ENCODE measurements around the gene CRYBG2. TPM values are rescaled to one million over a fixed set of nuclear protein-coding genes. Genes with fewer than 3 reads are reported as not detected.
"Not testable (repeated sequence)": the region's sequence is repeated elsewhere in the genome, so short reads cannot be mapped to it uniquely, and the experiment has no call there.

CRYBG2 gene, protein sequence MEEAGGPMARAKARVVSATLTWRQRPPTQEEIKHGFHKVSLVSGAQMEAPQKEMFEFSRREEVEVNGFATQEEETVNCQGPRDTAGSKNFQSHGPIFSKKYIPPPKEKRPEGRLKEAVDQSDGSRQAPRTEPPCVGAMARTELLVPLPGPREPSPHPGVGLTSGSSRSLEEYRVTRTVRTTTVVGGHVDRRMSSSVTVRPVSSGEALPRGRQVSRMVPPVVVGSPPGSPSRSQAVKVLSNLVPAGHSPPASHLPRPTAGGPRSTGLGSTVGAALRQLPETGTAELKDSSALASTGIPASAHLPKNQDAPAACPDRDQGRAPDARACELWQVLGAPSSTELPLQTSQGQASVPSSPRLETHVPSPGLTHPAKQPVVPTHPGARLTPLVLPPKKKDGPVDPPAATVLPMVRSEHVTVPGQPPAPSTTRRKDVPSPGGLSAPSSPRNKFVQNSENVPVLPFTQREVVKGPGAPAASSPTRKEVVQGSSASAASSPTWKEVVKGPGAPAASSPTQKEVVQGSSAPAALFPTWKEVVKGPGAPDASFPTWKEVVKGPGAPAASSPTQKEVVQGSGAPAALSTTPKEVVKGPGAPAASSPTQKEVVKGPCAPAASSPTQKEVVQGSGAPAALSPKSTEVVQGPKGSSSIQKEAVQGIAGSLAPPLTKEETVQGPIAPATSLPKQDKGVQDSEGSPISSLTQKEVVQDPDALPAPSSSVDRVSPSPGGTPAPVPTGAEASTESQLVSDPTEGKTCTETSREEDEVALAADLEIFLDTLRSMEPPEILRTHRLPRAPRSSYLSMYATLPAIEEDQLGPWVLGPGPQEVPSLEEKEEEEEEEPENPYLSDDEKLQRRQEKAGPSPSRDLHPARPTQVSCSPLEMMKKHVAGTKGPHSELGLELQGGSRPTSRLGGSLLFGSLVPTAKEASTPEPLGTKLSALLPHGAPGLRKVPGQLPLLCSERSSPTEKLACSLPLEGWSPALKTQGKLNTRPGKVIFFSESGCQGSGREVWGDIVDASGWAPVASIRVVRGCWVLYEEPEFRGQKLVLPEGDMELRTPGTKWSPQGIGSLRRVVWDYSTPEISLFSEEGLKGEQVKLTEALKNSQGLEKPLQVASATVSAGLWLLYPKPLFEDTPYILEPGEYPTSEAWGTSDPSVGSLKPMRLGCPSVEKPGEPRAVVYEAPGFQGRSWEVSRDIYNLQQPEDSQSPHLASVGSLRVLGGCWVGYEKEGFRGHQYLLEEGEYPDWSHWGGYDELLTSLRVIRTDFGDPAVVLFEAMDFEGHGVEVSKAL (N-terminal part only)
- 13.7 TPM for total RNA-seq

DNA sequence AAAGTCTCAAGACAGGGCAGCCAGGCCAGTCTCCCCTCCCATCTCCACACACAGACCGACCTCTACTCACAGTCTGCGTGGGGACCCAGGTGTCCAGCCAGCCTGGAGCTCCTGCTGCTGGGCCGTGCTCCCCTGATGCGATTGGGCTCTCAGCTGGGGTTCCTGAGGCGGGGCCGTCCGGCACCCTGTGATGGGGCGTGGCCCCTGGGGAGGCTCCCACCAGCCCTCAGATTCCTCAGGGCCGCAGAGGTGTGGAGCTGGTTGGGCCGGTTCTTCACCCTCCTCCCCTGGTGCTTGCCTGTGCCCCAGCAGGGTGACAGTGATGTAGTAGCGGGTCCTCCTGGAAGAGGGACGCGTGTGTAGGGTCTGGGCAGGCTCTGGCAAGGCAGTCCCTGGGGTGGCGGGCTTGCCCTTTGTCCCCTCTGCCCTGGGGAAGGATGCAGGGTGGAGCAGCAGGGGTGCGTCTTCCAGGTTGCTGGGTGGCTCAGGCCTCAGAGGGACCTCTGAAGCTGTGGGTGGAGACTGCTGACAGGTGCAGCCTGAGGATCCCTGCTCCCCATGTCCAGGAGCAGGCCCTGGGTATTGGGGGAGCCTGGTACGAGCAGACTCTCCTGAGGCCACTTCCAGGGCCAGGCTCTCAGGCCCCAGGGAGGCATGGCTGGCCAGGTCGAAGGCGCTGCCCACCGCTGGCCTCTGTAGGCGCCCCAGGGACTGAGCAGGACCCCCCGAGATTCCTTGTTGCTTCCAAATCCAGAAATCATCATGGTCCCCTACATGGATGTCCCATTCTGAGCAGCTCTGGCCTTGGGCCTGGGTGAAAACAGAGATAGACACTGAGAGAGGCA is at the start of gene CRYBG2:
Gene CRYBG2 (minus strand): TSS at position 155 of the 845 bp plus-strand sequence. CDS start 7,473 bp downstream, outside the sequence.
- peak; percentile 54 for DNase-seq

DNA sequence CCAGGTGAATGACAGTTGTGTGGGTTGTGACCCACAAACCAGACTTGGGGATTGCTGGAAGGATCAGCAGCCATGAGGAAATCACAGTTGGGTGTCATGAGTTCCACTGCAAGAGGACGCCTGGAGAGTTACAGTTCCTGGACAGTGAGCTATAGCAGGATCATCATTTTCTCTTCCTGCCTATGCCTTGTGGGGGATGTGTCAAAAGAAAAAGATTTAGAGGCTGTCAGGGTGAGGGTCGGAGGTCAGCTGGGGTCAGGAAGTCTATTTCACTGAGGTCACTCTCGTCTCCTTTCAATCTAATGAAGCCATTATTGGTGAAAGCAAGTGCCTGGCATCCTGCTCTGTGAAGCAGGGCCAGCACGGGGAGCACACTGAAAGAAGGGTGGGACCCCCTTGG is 49.7 kb upstream of the CRYBG2 start:
- DNase-seq, result no peak

DNA sequence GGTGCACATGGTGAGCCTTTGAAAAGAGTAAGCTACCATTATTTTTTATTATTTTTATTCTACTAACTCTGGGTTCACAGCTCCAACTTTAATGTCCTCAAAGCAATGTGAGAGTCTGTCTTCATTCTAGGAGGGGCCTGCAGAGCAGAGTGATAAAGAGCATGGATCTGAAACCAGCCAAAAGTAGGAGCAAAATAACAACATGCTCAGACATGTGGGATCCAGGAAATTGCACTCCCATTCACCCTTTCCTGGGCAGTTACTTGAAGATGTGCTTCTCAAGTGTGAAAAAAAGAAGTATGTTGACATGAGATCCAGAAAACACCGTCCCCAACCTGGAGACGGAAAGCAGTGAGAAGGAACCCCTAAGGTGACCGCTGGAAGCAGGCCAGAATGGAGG is 48.0 kb upstream of the CRYBG2 start:
- DNase-seq, result no peak

DNA sequence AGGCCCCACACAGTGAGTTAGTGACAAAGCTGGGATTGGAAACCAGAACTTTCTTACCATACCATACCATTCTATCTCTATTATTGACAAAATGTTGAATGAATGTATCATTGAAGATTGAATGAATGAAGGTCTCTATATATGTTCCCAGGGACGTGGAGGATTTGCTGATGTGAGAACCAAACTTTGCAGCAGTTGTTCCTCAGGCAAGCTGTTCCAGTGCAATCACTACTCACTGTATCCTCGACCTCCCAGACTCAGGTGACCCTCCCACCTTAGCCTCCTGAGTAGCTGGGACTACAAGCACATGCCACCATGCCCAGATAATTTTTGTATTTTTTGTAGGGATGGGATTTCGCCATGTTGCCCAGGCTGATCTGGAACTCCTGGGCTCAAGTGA is 45.1 kb upstream of the CRYBG2 start:
- no peak for DNase-seq

DNA sequence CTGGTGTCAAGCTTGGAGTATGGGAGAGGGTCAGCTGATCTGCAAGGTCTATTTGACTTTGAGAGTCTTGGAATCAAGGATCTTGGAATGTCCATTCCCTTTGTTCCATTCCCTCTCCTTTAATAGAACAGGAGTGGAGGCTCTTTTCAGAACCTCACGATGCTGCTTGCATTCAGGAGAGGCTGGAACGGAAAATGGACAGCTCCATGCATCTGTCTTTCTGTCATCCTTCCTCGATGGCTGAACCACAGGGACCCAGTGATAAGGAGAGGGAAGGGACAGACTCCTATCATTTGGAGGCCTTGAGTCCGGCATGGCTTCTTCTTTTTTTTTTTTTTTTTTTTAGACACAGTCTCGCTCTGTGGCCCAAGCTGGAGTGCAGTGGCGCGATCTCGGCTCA is 41.8 kb upstream of the CRYBG2 start:
- DNase-seq, result no peak

DNA sequence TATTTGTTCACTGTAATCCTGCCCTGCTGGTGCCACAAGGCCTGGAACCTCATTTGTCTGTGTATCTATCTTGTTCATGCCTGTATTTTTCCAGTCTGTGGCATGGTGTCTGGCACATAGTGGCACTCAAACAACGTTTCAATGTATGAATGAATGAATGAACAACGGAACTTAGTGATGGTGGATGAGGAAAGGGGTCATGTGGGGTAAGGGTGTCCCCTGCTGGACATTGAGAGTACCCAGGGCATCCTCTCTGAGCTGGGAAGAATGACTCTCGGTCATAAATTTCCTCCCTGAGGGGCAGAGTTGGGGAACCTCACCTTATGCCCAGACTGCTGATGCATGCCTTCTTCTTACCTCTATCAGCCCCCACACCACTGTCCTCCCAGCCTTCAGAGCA is 37.5 kb upstream of the CRYBG2 start:
- no peak for DNase-seq

DNA sequence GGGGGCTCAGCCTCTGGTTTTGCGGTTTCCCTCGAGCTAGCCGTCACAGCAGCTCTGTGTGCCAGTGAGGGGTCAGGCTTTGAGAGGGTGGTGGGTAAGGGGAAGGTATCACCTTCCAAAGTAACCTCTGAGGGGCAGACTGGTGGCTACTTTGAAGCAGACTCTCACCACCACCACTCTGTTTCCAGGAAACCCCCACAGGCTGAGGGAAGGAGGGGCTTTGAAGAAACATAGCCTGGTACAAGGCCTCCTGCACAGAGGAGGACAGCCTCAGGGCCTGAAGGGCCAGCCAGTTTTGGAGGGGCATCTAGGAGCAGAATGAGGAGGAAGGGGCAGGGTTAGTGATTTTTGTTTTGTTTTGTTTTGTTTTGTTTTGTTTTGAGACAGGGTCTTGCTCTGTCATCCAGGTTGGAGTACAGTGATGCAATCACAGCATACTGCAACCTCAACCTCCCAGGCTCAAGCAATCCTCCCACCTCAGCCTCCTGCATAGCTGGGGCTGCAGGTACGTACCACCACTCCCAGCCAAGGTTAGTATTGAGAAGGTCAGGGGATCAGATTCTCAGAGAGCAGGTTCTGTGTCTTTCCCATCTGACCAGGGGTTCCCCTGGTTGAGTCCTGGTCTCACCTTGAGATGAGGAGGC is 35.8 kb upstream of the CRYBG2 start:
- DNase-seq, result no peak

DNA sequence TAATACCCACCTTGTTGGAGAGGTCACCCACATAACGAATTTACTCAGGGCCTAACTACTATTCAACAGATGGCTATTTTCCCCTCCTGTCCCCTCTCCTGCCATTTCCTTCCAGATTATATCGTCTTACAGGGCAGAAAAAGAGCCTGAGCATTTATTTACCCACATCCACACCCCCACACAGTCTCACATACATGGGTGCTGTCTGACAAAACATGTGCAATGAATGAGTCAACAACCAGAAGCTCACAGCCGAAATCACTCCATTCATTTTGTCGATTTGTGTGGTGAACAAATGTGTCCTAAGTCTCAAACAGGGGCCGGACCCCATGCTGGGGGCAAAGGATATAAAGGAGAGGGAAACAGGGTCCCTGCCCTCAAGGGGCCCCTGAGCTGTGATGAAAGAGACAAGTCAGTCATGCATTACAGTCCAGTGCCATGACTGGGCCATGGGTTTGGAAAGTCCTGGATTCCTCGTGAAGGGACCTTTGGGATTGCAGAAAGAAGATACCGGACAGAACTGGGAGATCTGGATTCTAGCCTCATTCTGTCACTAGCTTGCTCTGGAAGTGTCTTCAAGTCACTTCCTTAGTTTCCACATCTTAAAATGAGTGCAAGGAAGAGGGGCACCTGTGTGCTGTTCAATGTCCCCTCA is 35.0 kb upstream of the CRYBG2 start:
- no peak for DNase-seq

DNA sequence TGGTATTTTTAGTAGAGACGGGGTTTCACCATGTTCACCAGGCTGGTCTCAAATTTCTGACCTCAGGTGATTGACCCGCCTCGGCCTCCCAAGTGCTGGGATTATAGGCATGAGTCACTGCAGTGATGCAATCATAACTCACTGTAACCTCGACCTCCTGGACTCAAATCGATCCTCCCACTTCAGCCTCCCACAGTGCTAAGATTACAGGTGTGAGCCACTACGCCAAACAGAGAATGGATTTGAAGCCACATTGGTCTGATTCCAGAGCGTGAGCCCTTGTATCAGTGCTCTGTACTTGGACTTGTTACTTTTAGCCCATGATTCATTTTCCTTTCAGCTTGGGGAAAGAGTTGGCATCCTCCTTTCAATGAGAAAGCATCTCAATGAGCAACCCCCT is 33.5 kb upstream of the CRYBG2 start:
- no peak for DNase-seq

DNA sequence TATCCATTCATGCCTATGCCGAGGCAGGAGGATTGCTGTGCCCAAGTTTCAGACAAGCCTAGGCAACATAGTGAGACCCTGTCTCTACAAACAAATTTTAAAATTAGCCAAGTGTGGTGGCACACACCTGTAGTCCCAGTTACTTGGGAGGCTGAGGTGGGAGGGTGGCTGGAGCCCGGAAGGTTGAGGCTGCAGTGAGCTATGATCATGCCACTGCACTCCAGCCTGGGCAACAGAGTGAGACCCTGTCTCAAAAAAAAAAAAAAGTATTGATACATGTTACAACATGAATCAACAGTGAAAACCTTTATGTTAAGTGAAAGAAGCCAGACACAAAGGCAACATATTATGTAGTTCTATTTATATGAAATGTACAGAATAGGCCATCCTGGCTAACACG is 31.1 kb upstream of the CRYBG2 start:
- DNase-seq, result not testable (repeated sequence)

DNA sequence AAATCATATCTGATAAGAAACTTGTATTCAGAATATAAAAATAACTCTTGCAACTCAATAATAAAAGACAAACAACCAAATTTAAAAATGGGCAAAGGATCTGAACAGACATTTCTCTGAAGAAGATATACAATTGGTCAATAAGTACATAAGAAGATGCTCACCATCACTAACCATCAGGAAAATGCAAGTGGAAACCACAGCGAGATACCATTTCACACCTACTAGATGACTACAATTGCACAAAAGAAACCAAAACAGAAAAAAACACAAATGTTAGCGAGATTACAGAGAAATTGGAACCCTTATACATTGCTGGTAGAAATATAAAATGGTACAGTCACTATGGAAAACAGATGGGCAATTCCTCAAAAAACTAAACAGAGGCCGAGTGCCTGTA is 30.1 kb upstream of the CRYBG2 start:
- no peak for DNase-seq

DNA sequence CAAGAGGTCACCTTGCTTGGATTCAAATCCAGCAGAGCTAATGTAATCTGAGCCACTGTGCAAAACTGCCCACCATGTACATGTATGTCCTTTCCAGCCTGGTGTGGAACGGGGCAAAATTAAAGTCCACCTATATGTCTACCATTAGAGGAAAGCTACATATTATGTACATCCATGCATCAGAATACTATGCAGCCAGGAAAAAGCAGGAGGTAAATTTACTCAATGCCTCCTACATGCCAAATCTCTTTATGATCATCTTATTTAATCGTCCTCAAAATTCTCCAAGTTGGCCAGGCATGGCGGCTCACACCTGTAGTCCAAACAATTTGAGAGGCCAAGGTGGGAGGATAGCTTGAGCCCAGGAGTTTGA is 24.9 kb upstream of the CRYBG2 start:
- DNase-seq, result no peak

DNA sequence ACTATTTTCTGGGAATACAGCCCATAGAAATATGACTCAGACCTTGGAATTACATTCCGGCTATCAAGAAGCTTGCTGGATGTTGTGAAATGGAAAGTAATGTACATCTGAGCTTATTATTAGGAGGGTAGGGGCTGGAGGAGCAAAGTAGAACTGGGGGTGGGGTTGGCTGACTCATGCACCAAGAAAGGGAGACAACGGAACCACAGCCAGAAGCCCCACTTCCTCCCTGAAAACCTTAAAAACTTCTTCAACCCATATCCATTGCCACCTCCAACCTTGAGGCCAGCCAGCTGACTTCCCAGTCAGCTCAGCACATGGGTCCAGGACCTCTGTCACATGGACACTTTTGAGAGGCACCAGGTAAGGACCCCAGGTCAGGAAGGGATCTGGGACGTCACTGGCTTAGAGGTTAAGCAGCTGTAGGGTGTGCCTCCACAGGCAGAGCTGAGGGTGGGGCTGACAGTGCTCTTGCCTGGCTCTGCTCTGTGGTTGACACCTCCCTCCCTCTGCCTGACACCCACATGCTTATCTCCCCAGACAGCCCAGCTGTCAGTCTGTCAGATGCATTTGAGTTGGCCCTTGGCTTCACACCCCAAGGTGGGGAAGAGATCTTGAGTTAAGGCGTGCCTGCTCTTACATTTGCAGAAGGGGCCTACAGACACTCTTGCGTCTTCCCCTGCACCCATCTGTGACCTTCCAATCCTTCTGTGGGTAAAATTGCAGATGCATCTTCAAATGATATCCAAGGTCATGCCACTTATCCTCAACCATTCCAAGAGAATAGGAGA is 24.4 kb upstream of the CRYBG2 start:
- DNase-seq, result peak; percentile 12

DNA sequence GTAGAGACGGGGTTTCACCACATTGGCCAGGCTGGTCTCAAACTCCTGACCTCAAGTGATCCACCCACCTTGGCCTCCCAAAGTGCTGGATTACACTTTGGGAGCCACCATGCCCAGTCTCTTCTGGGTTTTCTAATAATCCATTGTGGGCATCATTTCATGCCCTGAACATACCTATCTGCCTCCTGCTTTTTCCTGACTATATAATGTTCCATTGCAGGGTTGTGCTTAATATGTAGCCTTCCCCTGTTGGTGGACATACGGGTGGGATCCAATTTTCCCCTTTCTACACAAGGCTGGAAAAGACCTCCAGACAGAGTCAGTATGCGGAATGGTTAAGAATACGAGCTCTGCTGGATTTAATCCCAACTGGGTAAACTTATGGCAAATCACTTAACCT is 22.1 kb upstream of the CRYBG2 start:
- no peak for DNase-seq

DNA sequence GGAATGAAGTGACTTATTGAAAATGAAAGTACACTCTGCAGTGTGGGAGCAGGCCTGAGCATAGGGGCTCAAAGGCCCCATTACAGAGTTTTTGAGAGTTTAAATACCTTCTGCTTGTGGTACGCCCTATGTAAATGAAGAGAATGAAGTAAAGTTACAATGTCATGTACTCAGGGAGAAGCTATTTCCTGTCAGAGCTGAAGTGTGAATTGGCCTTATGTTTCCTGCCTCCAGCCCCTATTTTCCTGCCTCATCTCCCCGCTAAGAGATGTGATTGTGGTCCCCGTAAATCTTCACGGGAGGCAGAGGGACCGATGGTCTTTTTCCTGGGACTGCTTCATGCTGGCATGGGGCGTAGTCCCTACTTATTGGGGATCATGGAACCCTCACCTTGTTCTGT is 21.2 kb upstream of the CRYBG2 start:
- DNase-seq, result no peak

DNA sequence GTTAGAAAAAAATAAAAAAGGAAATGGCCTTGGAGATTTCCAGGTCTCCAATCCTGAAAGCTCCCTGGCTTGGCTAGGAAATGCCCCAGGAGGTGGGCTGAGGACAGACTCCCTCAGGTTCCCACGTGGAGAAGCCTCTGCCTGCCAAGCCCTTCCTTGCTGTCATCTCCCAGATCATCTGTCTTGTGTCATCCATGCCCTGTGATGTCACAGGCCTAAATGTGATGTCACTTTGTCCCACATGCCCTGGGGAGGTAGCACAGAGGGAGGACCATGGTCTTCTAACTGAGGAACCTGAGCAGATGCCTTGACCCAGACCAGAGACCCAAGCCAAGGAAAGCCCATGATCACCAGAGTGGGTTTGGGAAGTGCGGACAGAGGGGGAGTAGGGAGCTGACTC is 20.4 kb upstream of the CRYBG2 start:
- not testable (repeated sequence) for DNase-seq

DNA sequence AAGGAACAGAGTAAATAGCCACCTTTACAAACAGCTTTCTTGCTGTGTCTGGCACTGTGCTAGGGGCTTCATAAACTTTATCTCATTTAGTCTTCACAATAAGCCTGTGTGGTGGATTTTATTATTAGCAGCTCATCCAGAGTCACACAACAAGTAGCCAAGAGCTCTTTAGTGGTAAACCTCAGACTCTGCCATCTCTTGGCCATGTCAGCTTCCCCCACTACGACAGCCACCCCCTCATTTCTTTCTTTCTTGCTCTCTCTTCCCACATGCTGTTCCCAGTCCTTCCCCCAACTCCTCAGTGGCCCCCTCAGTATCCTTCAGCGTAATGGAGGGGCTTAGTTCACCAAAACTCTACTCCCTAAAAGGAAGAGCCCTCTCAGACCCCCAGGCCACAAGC is 19.9 kb upstream of the CRYBG2 start:
- DNase-seq, result no peak

DNA sequence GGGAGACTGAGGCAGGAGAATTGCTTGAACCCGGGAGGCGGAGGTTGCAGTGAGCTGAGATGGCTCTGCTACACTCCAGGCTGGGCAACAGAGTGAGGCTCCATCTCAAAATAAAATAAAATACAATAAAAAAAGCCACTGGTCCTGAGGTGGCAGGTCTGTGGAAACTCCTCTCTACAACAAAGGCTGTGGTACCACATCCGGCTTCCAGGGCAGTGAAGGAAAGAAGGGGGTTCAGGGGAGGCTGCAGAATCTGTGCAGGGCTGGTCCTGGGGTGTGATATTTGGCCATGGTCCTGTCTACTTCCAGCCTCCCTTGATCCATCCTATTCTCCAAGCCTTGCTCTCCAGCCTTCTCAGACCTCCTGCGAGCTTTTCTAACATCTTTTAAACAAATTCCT is 19.4 kb upstream of the CRYBG2 start:
- no peak for DNase-seq

DNA sequence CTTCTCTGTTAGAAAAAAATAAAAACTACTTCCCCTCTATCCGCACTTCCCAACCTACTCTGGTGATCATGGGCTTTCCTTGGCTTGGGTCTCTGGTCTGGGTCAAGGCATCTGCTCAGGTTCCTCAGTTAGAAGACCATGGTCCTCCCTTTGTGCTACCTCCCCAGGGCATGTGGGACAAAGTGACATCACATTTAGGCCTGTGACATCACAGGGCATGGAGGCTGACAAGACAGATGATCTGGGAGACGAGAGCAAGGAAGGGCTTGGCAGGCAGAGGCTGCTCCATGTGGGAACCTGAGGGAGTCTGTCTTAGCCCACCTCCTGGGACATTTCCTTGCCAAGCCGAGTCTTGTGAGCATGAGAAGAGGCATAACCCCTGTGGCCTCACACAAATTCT is 18.7 kb upstream of the CRYBG2 start, which contains the start of gene ZNF683:
Gene ZNF683 (minus strand): TSS at position 140 of the 400 bp plus-strand sequence. CDS start 4,179 bp downstream, outside the sequence.
- not testable (repeated sequence) for DNase-seq

DNA sequence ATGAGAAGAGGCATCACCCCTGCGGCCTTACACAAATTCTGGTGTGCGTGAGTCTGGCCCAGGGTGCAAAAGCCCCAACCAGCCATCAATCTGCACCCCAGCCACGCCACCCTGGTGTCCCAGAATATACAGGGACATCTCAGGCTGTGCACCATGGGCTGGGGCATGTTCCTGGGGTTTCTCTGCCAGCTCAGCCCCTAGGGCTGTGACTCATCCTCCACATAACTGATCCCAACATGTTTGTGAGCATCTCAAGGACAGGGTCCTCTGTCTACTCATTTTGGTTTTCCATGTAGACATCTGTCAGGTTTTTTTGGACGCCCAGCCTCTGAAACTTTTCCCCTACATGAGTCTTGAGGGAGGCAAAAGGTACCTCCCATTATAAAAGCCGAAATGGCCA is 18.1 kb upstream of the CRYBG2 start:
- no peak for DNase-seq

Data from tongue (tissue), 2 donors.